Osteocyte (in vitro differentiated cells): ENCODE results near the gene XYLT1. TPM values are rescaled to one million over a fixed set of nuclear protein-coding genes. Genes with fewer than 3 reads are reported as not detected.

ENCODE experiments used
- DNase-seq: peaks from one replicate; pipeline ENCODE4 v3.0.0; 2021; ENCODE audit warnings: mixed read lengths; ENCODE audit not compliant: unreplicated experiment; ENCODE audit errors: extremely low spot score
- H3K27ac Mint-ChIP-seq: one replicate; pipeline ENCODE4 v1.8.0; 2021; ENCODE audit warnings: mild to moderate bottlenecking, mixed read lengths; ENCODE audit not compliant: unreplicated experiment
- H3K27me3 Mint-ChIP-seq: one replicate; pipeline ENCODE4 v1.8.0; 2021; ENCODE audit warnings: mixed read lengths; ENCODE audit not compliant: unreplicated experiment
- H3K36me3 Mint-ChIP-seq: one replicate; pipeline ENCODE4 v1.8.0; 2021; ENCODE audit warnings: mixed read lengths; ENCODE audit not compliant: unreplicated experiment
- H3K4me1 Mint-ChIP-seq: one replicate; pipeline ENCODE4 v1.8.0; 2021; ENCODE audit warnings: mixed read lengths; ENCODE audit not compliant: unreplicated experiment
- H3K4me3 Mint-ChIP-seq: one replicate; pipeline ENCODE4 v1.8.0; 2021; ENCODE audit warnings: mild to moderate bottlenecking, moderate library complexity, mixed read lengths; ENCODE audit not compliant: unreplicated experiment
- H3K9me3 Mint-ChIP-seq: one replicate; pipeline ENCODE4 v1.8.0; 2021; ENCODE audit warnings: mixed read lengths; ENCODE audit not compliant: unreplicated experiment
- CTCF ChIP-seq: fragments of 200-600 bp; sonication (generic); IDR thresholded peaks from 2 replicates; pipeline ENCODE4 v1.5.0; 2021; ENCODE audit warnings: antibody characterized with exemption, mild to moderate bottlenecking, moderate library complexity
- total RNA-seq: library from RNA; stranded (reverse); gene quantifications from 2 replicates; pipeline ENCODE4 v1.2.1, GENCODE V29; 2021

XYLT1 gene
- total RNA-seq, 1 donor from 2014 or later, result 11.1 TPM

GRCh38 chr16:17104654-17105053, 366.1 kb downstream of the XYLT1 start:
- no peaks in the 10 kb centered on the region for H3K4me1 Mint-ChIP-seq
- no peak for TF ChIP-seq CTCF
- no peaks in the 10 kb centered on the region for H3K9me3 Mint-ChIP-seq
- no peak for DNase-seq
- no peaks in the 10 kb centered on the region for H3K36me3 Mint-ChIP-seq
- no peak overlapping the region for H3K4me3 Mint-ChIP-seq
- no peak overlapping the region for H3K27ac Mint-ChIP-seq
- no peaks in the 10 kb centered on the region for H3K27me3 Mint-ChIP-seq

GRCh38 chr16:17103216-17103615, 367.5 kb downstream of the XYLT1 start:
- Mint-ChIP-seq H3K4me1 (no peaks in the 10 kb centered on the region), H3K9me3 (no peaks in the 10 kb centered on the region), H3K27ac (no peak overlapping the region), H3K36me3 (no peaks in the 10 kb centered on the region), H3K27me3 (no peaks in the 10 kb centered on the region), H3K4me3 (no peak overlapping the region)
- no peak for DNase-seq
- no peak for TF ChIP-seq CTCF

- no peak overlapping the region for H3K27ac Mint-ChIP-seq
- no peak overlapping the region for H3K4me3 Mint-ChIP-seq
- no peaks in the 10 kb centered on the region for H3K36me3 Mint-ChIP-seq
- no peaks in the 10 kb centered on the region for H3K27me3 Mint-ChIP-seq
- DNase-seq, result no peak
- TF ChIP-seq CTCF, result no peak
- no peaks in the 10 kb centered on the region for H3K9me3 Mint-ChIP-seq
- no peaks in the 10 kb centered on the region for H3K4me1 Mint-ChIP-seq
These were observed 369.1 kb downstream of the XYLT1 start for GRCh38 chr16:17101646-17102045.

GRCh38 chr16:17098685-17099084, 372.1 kb downstream of the XYLT1 start:
- Mint-ChIP-seq H3K27ac (no peak overlapping the region), H3K36me3 (no peaks in the 10 kb centered on the region), H3K9me3 (no peaks in the 10 kb centered on the region), H3K4me3 (no peak overlapping the region), H3K4me1 (no peaks in the 10 kb centered on the region), H3K27me3 (no peaks in the 10 kb centered on the region)
- TF ChIP-seq CTCF, result no peak
- DNase-seq, result no peak

- no peaks in the 10 kb centered on the region for H3K27me3 Mint-ChIP-seq
- H3K27ac Mint-ChIP-seq, result no peak overlapping the region
- no peak for DNase-seq
- TF ChIP-seq CTCF, result no peak
- H3K4me1 Mint-ChIP-seq, result no peaks in the 10 kb centered on the region
- no peaks in the 10 kb centered on the region for H3K36me3 Mint-ChIP-seq
- no peak overlapping the region for H3K4me3 Mint-ChIP-seq
- H3K9me3 Mint-ChIP-seq, result peaks cover 5% of the 10 kb centered on the region
These were observed 386.6 kb downstream of the XYLT1 start for GRCh38 chr16:17084130-17084529.
